HEK293T (cell line): Measurements from ENCODE around the gene DOK4.

ENCODE experiments used
- ARNT ChIP-seq: fragments of 450-650 bp; IDR thresholded peaks from 2 replicates; pipeline ENCODE4 v1.6.1; 2017; ENCODE audit warnings: mild to moderate bottlenecking
- BHLHE40 ChIP-seq: fragments of 450-650 bp; IDR thresholded peaks from 2 replicates; pipeline ENCODE4 v1.6.1; 2016; ENCODE audit warnings: mild to moderate bottlenecking, moderate library complexity, borderline replicate concordance
- ELF4 ChIP-seq: fragments of 450-650 bp; IDR thresholded peaks from 2 replicates; pipeline ENCODE4 v1.6.1; 2017; ENCODE audit warnings: antibody characterized with exemption
- FOXK2 ChIP-seq: fragments of 450-650 bp; IDR thresholded peaks from 2 replicates; pipeline ENCODE4 v1.6.1; 2016; ENCODE audit warnings: mild to moderate bottlenecking
- NFRKB ChIP-seq: fragments of 450-650 bp; IDR thresholded peaks from 2 replicates; pipeline ENCODE4 v1.6.1; 2016; ENCODE audit warnings: mild to moderate bottlenecking, moderate library complexity
- SP1 ChIP-seq: fragments of 450-650 bp; IDR thresholded peaks from 2 replicates; pipeline ENCODE4 v1.6.1; 2017
- SUZ12 ChIP-seq: fragments of 450-650 bp; IDR thresholded peaks from 2 replicates; pipeline ENCODE4 v1.6.1; 2016; ENCODE audit warnings: mild to moderate bottlenecking
- TARDBP ChIP-seq: fragments of 450-650 bp; IDR thresholded peaks from 2 replicates; pipeline ENCODE4 v1.6.1; 2016
- ZNF384 ChIP-seq: fragments of 450-650 bp; IDR thresholded peaks from 2 replicates; pipeline ENCODE4 v1.6.1; 2016
- TF ChIP-seq, protein P1 (sequence below): fragments of 450-650 bp; IDR thresholded peaks from 2 replicates; pipeline ENCODE4 v1.6.1; 2016

DNA sequence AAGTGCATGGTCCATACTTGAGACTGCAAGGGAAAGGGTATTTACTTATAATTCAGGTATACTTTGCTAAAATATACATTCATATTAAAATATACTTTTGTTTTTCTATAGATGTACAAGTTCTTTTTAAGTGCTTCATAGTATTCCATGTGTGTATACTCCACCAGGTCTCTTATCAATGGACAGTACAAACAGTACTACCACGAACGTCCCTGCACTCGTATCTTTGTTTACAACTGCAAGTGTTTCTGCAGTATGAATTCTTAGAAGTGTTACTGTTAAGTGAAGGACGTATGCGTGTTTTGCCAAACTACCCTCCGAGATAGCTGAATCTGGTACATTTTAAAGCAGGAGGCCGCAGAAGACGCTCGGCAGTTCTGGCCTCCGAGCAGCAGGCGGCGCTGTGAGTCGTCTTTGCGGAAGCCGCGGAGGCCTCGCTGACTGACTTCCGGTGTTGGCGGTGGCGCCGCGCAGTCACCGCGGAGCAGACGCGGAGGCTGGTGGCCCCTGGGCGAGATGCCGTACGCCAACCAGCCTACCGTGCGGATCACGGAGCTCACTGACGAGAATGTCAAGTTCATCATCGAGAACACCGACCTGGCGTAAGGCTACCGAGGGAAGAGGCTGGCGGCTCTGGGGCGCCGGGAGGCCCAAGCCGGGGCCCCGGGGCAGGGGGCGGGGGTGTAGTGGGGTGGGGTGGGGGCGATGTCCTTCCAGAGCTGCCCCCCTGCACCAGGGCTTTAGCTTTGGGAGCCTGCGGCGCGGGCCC, 23.9 kb downstream of the DOK4 start, which contains the start of gene POLR2C:
- TF ChIP-seq BHLHE40, result no peak
- no peak for TF ChIP-seq NFRKB
- TF ChIP-seq FOXK2, result no peak
- no peak for TF ChIP-seq TARDBP
- no peak for TF ChIP-seq SUZ12
- no peak for TF ChIP-seq ARNT
- TF ChIP-seq SP1, result no peak
- peak; percentile 94 for TF ChIP-seq ELF4
- TF ChIP-seq ZNF384, result no peak
- TF ChIP-seq, protein P1, sequence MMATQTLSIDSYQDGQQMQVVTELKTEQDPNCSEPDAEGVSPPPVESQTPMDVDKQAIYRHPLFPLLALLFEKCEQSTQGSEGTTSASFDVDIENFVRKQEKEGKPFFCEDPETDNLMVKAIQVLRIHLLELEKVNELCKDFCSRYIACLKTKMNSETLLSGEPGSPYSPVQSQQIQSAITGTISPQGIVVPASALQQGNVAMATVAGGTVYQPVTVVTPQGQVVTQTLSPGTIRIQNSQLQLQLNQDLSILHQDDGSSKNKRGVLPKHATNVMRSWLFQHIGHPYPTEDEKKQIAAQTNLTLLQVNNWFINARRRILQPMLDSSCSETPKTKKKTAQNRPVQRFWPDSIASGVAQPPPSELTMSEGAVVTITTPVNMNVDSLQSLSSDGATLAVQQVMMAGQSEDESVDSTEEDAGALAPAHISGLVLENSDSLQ, result no peak
